ENCODE data around the gene KRT35. TPM values are rescaled to one million over a fixed set of nuclear protein-coding genes. Genes with fewer than 3 reads are reported as not detected.

The KRT35 gene
- polyA plus RNA-seq (2013, experiment 1 of 2): not detected
- not detected for polyA plus RNA-seq (2013, experiment 2 of 2)

- no CpG with 5 or more reads among the region's 2 CpGs for WGBS (ENCODE audit: extremely low coverage, insufficient coverage, low lambda C conversion rate)
- H3K4me2 ChIP-seq (ENCODE audit: low read length): no peak within 1 kb of the TSS
- H3K27ac ChIP-seq (ENCODE audit: low read depth, low read length): no peak within 1 kb of the TSS
Observed at GRCh38 chr17:41481036-41481435, at the start of gene KRT35. KRT35 (minus strand) TSS chr17:41481151; CDS start chr17:41481097, 54 bp downstream.

GRCh38 chr17:41530062-41531048 lies 49.4 kb upstream of the KRT35 start:
- no peak overlapping the region for H4K8ac ChIP-seq (ENCODE audit: low read depth, low read length)
- H3K79me1 ChIP-seq (ENCODE audit: low read length): peaks cover 3% of the 10 kb centered on the region
- no peaks in the 10 kb centered on the region for H3K27me3 ChIP-seq (ENCODE audit: insufficient read depth, low read length, poor library complexity)
- H3K36me3 ChIP-seq (ENCODE audit: control insufficient read depth, insufficient read depth, low read length): no peaks in the 10 kb centered on the region
- H3K4me2 ChIP-seq (ENCODE audit: low read length): no peak overlapping the region
- H3K23ac ChIP-seq (ENCODE audit: low read length): peak overlapping the region; percentile 29
- WGBS (ENCODE audit: extremely low coverage, insufficient coverage, low lambda C conversion rate): no CpG with 5 or more reads among the region's 8 CpGs
- peak overlapping the region; percentile 91 for H2AK5ac ChIP-seq (ENCODE audit: low read length)
- H3K18ac ChIP-seq (ENCODE audit: low read length): peak overlapping the region; percentile 13
- peaks cover 9% of the 10 kb centered on the region for H3K79me2 ChIP-seq (ENCODE audit: control insufficient read depth, insufficient read depth, low read length)
- H4K5ac ChIP-seq (ENCODE audit: low read length): no peak overlapping the region
- H3K56ac ChIP-seq (ENCODE audit: low read length): peak overlapping the region; percentile 45
- H3K27ac ChIP-seq (ENCODE audit: low read depth, low read length): peak overlapping the region; percentile 77
- peak overlapping the region; percentile 2 for H3K4ac ChIP-seq (ENCODE audit: low read depth, low read length)
- peak overlapping the region; percentile 82 for H2BK5ac ChIP-seq (ENCODE audit: low read length)
- H3K9ac ChIP-seq (ENCODE audit: low read length): peak overlapping the region; percentile 38
- H2BK120ac ChIP-seq (ENCODE audit: low read depth, low read length): no peak overlapping the region
- no peak overlapping the region for H3K4me3 ChIP-seq (ENCODE audit: low read length)
- H2BK15ac ChIP-seq (replicated peaks; ENCODE audit: low read depth): no peak overlapping the region
- peaks cover 17% of the 10 kb centered on the region for H3K4me1 ChIP-seq (ENCODE audit: control insufficient read depth, low read depth, low read length)
- DNase-seq: peak; percentile 98

More at GRCh38 chr17:41481036-41481435, at the start of gene KRT35:
- no peak within 1 kb of the TSS for H3K56ac ChIP-seq (ENCODE audit: low read length)
- no peak within 1 kb of the TSS for H2BK15ac ChIP-seq (replicated peaks; ENCODE audit: low read depth)
- H3K4ac ChIP-seq (ENCODE audit: low read depth, low read length): no peak within 1 kb of the TSS
- no peaks in the 10 kb centered on the region for H3K79me1 ChIP-seq (ENCODE audit: low read length)
- H3K79me2 ChIP-seq (ENCODE audit: control insufficient read depth, insufficient read depth, low read length): no peaks in the 10 kb centered on the region
- no peak within 1 kb of the TSS for H2BK5ac ChIP-seq (ENCODE audit: low read length)
- no peak within 1 kb of the TSS for H2AK5ac ChIP-seq (ENCODE audit: low read length)
- no peak within 1 kb of the TSS for H3K18ac ChIP-seq (ENCODE audit: low read length)
- H3K27me3 ChIP-seq (ENCODE audit: insufficient read depth, low read length, poor library complexity): no peaks in the 10 kb centered on the region
- H2BK120ac ChIP-seq (ENCODE audit: low read depth, low read length): no peak within 1 kb of the TSS
- no peak within 1 kb of the TSS for H3K9ac ChIP-seq (ENCODE audit: low read length)
- H4K8ac ChIP-seq (ENCODE audit: low read depth, low read length): no peak within 1 kb of the TSS
- H3K4me3 ChIP-seq (ENCODE audit: low read length): no peak within 1 kb of the TSS
- no peak within 1 kb of the TSS for H4K5ac ChIP-seq (ENCODE audit: low read length)
- DNase-seq: no peak
- no peaks in the 10 kb centered on the region for H3K36me3 ChIP-seq (ENCODE audit: control insufficient read depth, insufficient read depth, low read length)
- H3K23ac ChIP-seq (ENCODE audit: low read length): no peak within 1 kb of the TSS
- H3K4me1 ChIP-seq (ENCODE audit: control insufficient read depth, low read depth, low read length): peaks cover 7% of the 10 kb centered on the region

- Histone ChIP-seq H2AK5ac (ENCODE audit: low read length) (peak overlapping the region; percentile 91), H2BK5ac (ENCODE audit: low read length) (peak overlapping the region; percentile 82), H3K4me1 (ENCODE audit: control insufficient read depth, low read depth, low read length) (peaks cover 16% of the 10 kb centered on the region), H3K27ac (ENCODE audit: low read depth, low read length) (peak overlapping the region; percentile 77), H3K4me3 (ENCODE audit: low read length) (no peak overlapping the region), H4K5ac (ENCODE audit: low read length) (no peak overlapping the region), H3K56ac (ENCODE audit: low read length) (peak overlapping the region; percentile 8), H3K79me1 (ENCODE audit: low read length) (peaks cover 3% of the 10 kb centered on the region), H3K4me2 (ENCODE audit: low read length) (no peak overlapping the region), H3K36me3 (ENCODE audit: control insufficient read depth, insufficient read depth, low read length) (peaks cover 2% of the 10 kb centered on the region), H2BK120ac (ENCODE audit: low read depth, low read length) (no peak overlapping the region), H2BK15ac (replicated peaks; ENCODE audit: low read depth) (no peak overlapping the region), H3K4ac (ENCODE audit: low read depth, low read length) (no peak overlapping the region), H3K79me2 (ENCODE audit: control insufficient read depth, insufficient read depth, low read length) (peaks cover 9% of the 10 kb centered on the region), H4K8ac (ENCODE audit: low read depth, low read length) (no peak overlapping the region), H3K23ac (ENCODE audit: low read length) (no peak overlapping the region), H3K9ac (ENCODE audit: low read length) (peak overlapping the region; percentile 38), H3K27me3 (ENCODE audit: insufficient read depth, low read length, poor library complexity) (no peaks in the 10 kb centered on the region), H3K18ac (ENCODE audit: low read length) (peak overlapping the region; percentile 15)
- no peak for DNase-seq
- no CpG with 5 or more reads among the region's 5 CpGs for WGBS (ENCODE audit: extremely low coverage, insufficient coverage, low lambda C conversion rate)
Observed at GRCh38 chr17:41529491-41529915, 48.6 kb upstream of the KRT35 start.

- no peak overlapping the region for H2AK5ac ChIP-seq (ENCODE audit: low read length)
Observed at GRCh38 chr17:41528959-41529353, 48.0 kb upstream of the KRT35 start.

DNA sequence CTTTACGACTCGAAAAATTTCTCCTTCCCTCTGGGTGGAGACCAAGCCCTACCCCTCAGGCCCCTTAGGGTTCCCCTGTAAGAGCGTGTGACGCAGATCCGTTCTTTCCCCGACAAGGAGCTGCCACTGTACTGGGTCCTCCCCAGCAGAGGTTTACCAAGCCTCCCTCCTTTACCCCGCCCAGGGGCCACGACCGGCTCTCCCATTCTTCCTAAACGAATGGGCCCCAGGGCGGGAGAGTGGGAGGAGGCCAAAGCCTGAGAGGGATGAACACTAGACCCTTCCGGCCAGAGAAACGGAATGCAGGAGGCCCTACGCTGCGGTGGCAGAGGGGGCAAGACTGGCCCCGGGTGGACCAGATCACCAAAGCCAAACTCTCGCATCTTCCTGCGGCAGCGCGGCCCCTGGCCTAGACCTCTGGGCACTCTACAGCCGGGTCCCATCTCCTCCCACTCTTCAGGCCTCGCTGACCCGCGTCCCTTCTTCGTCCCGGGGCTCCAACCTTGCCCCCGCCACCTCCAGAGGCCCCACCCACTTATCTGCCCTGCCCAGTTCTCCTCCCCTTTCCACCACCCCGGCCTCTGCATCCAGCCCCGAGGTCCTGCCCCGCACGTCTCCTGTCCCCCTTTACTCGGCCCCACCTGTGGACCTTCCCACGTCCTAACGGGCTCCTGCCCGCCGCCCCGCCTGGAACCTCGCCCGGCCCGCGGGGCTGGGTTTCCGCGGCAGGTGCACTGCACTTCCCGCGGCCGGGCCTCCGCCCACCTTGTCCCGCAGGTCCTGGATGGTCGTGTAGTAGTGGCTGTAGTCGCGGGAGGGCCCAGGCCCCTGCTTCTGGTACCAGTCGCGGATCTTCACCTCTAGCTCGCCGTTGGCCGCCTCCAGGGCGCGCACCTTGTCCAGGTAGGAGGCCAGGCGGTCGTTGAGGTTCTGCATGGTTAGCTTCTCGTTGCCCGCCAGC lies 46.4 kb upstream of the KRT35 start:
- peak; percentile 51 for DNase-seq

More at GRCh38 chr17:41528959-41529353, 48.0 kb upstream of the KRT35 start:
- peak overlapping the region; percentile 44 for H3K56ac ChIP-seq (ENCODE audit: low read length)
- no peak overlapping the region for H3K9ac ChIP-seq (ENCODE audit: low read length)
- H3K23ac ChIP-seq (ENCODE audit: low read length): no peak overlapping the region
- WGBS (ENCODE audit: extremely low coverage, insufficient coverage, low lambda C conversion rate): no CpG with 5 or more reads among the region's 10 CpGs
- peak overlapping the region; percentile 15 for H3K18ac ChIP-seq (ENCODE audit: low read length)
- H2BK120ac ChIP-seq (ENCODE audit: low read depth, low read length): no peak overlapping the region
- H3K4me1 ChIP-seq (ENCODE audit: control insufficient read depth, low read depth, low read length): peaks cover 16% of the 10 kb centered on the region
- peaks cover 3% of the 10 kb centered on the region for H3K79me1 ChIP-seq (ENCODE audit: low read length)
- H3K27ac ChIP-seq (ENCODE audit: low read depth, low read length): no peak overlapping the region
- H3K79me2 ChIP-seq (ENCODE audit: control insufficient read depth, insufficient read depth, low read length): peaks cover 9% of the 10 kb centered on the region
- no peaks in the 10 kb centered on the region for H3K27me3 ChIP-seq (ENCODE audit: insufficient read depth, low read length, poor library complexity)
- H3K4me3 ChIP-seq (ENCODE audit: low read length): no peak overlapping the region
- no peak overlapping the region for H3K4me2 ChIP-seq (ENCODE audit: low read length)
- H2BK5ac ChIP-seq (ENCODE audit: low read length): no peak overlapping the region
- peak overlapping the region; percentile 65 for H3K4ac ChIP-seq (ENCODE audit: low read depth, low read length)
- H4K8ac ChIP-seq (ENCODE audit: low read depth, low read length): no peak overlapping the region
- H4K5ac ChIP-seq (ENCODE audit: low read length): no peak overlapping the region
- H2BK15ac ChIP-seq (replicated peaks; ENCODE audit: low read depth): no peak overlapping the region
- peak; percentile 69 for DNase-seq
- peaks cover 6% of the 10 kb centered on the region for H3K36me3 ChIP-seq (ENCODE audit: control insufficient read depth, insufficient read depth, low read length)

More for the DNA sequence above, 46.4 kb upstream of the KRT35 start:
- Histone ChIP-seq H3K4me2 (ENCODE audit: low read length) (peak overlapping the region; percentile 69), H2AK5ac (ENCODE audit: low read length) (no peak overlapping the region), H2BK15ac (replicated peaks; ENCODE audit: low read depth) (no peak overlapping the region), H3K27ac (ENCODE audit: low read depth, low read length) (peak overlapping the region; percentile 40), H3K18ac (ENCODE audit: low read length) (peak overlapping the region; percentile 35), H2BK5ac (ENCODE audit: low read length) (peak overlapping the region; percentile 49), H4K8ac (ENCODE audit: low read depth, low read length) (no peak overlapping the region), H3K9ac (ENCODE audit: low read length) (peak overlapping the region; percentile 58), H3K4ac (ENCODE audit: low read depth, low read length) (no peak overlapping the region), H3K36me3 (ENCODE audit: control insufficient read depth, insufficient read depth, low read length) (peaks cover 9% of the 10 kb centered on the region), H3K4me1 (ENCODE audit: control insufficient read depth, low read depth, low read length) (peaks cover 16% of the 10 kb centered on the region), H4K5ac (ENCODE audit: low read length) (no peak overlapping the region), H2BK120ac (ENCODE audit: low read depth, low read length) (no peak overlapping the region), H3K79me1 (ENCODE audit: low read length) (peaks cover 3% of the 10 kb centered on the region), H3K23ac (ENCODE audit: low read length) (peak overlapping the region; percentile 71), H3K27me3 (ENCODE audit: insufficient read depth, low read length, poor library complexity) (no peaks in the 10 kb centered on the region), H3K4me3 (ENCODE audit: low read length) (peak overlapping the region; percentile 20), H3K56ac (ENCODE audit: low read length) (peak overlapping the region; percentile 91), H3K79me2 (ENCODE audit: control insufficient read depth, insufficient read depth, low read length) (peaks cover 9% of the 10 kb centered on the region)
- no CpG with 5 or more reads among the region's 62 CpGs for WGBS (ENCODE audit: extremely low coverage, insufficient coverage, low lambda C conversion rate)
